SK-N-SH treated with all-trans-retinoic acid at 6 μM for 48 hours (cell line): ENCODE measurements around the gene KCNAB3.

Source experiments
- ATAC-seq: fragments of 200-7000 bp; cut with Tn5 transposase; 3 replicates; pipeline ENCODE4 v1.9.1; 2020; ENCODE audit warnings: mild to moderate bottlenecking, moderate library complexity
- ARNTL ChIP-seq: fragments of 450-650 bp; formaldehyde crosslinking; IDR thresholded peaks from 2 replicates; pipeline ENCODE4 v1.5.0; 2020; ENCODE audit warnings: low read depth, mild to moderate bottlenecking, moderate library complexity, borderline replicate concordance
- BACH2 ChIP-seq: fragments of 250-450 bp; sonication (Bioruptor Pico); IDR thresholded peaks from 2 replicates; pipeline ENCODE4 v1.9.0; 2021; ENCODE audit warnings: mild to moderate bottlenecking, borderline replicate concordance
- CSDC2 ChIP-seq: fragments of 250-450 bp; sonication (Bioruptor Pico); IDR thresholded peaks from 2 replicates; pipeline ENCODE4 v1.5.0; 2020; ENCODE audit warnings: mild to moderate bottlenecking, moderate library complexity
- GLIS3 ChIP-seq: fragments of 250-450 bp; sonication (Bioruptor Pico); IDR thresholded peaks from 2 replicates; pipeline ENCODE4 v1.5.0; 2020; ENCODE audit warnings: mild to moderate bottlenecking, moderate library complexity
- ISL1 ChIP-seq: fragments of 250-450 bp; sonication (Bioruptor Pico); IDR thresholded peaks from 2 replicates; pipeline ENCODE4 v2.1.2; 2022; ENCODE audit warnings: mild to moderate bottlenecking, moderate library complexity
- OSR1 ChIP-seq: fragments of 250-450 bp; sonication (Bioruptor Pico); IDR thresholded peaks from 2 replicates; pipeline ENCODE4 v1.8.0; 2022; ENCODE audit warnings: moderate library complexity, mild to moderate bottlenecking, inconsistent platforms
- PATZ1 ChIP-seq: fragments of 250-450 bp; sonication (Bioruptor Pico); IDR thresholded peaks from 2 replicates; pipeline ENCODE4 v1.8.0; 2020; ENCODE audit warnings: mild to moderate bottlenecking, moderate library complexity, borderline replicate concordance
- PPARA ChIP-seq: fragments of 250-450 bp; sonication (Bioruptor Pico); IDR thresholded peaks from 2 replicates; pipeline ENCODE4 v1.5.0; 2020; ENCODE audit warnings: mild to moderate bottlenecking, borderline replicate concordance
- RARB ChIP-seq: fragments of 250-450 bp; sonication (Bioruptor Pico); IDR thresholded peaks from 2 replicates; pipeline ENCODE4 v1.8.0; 2021; ENCODE audit warnings: mild to moderate bottlenecking, moderate library complexity
- SNAI2 ChIP-seq: fragments of 250-450 bp; sonication (Bioruptor Pico); IDR thresholded peaks from 2 replicates; pipeline ENCODE4 v1.5.0; 2020; ENCODE audit warnings: mild to moderate bottlenecking, moderate library complexity
- TCF4 ChIP-seq: fragments of 250-450 bp; sonication (Bioruptor Pico); IDR thresholded peaks from 2 replicates; pipeline ENCODE4 v1.8.0; 2021; ENCODE audit warnings: mild to moderate bottlenecking, moderate library complexity, borderline replicate concordance
- TOX ChIP-seq: fragments of 250-450 bp; sonication (Bioruptor Pico); IDR thresholded peaks from 2 replicates; pipeline ENCODE4 v1.8.0; 2021; ENCODE audit warnings: mild to moderate bottlenecking, moderate library complexity, borderline replicate concordance
- ZFP3 ChIP-seq: fragments of 250-450 bp; sonication (Bioruptor Pico); IDR thresholded peaks from 2 replicates; pipeline ENCODE4 v1.5.0; 2020; ENCODE audit warnings: mild to moderate bottlenecking, moderate library complexity
- ZNF8 ChIP-seq: fragments of 450-650 bp; formaldehyde crosslinking; IDR thresholded peaks from 2 replicates; pipeline ENCODE4 v1.5.0; 2020; ENCODE audit warnings: mild to moderate bottlenecking, moderate library complexity
- TF ChIP-seq, protein P1 (sequence below): fragments of 250-450 bp; sonication (Bioruptor Pico); IDR thresholded peaks from 2 replicates; pipeline ENCODE4 v1.5.1; 2020; ENCODE audit warnings: low read depth, mild to moderate bottlenecking, moderate library complexity
- TF ChIP-seq, protein P2 (sequence below): fragments of 250-450 bp; sonication (Bioruptor Pico); IDR thresholded peaks from 2 replicates; pipeline ENCODE4 v1.5.0; 2020; ENCODE audit warnings: mild to moderate bottlenecking, moderate library complexity
- TF ChIP-seq, protein P3 (sequence below): fragments of 250-450 bp; sonication (Bioruptor Pico); IDR thresholded peaks from 2 replicates; pipeline ENCODE4 v1.8.0; 2021; ENCODE audit warnings: low read depth, mild to moderate bottlenecking, moderate library complexity, borderline replicate concordance
- TF ChIP-seq, protein P4 (sequence below): fragments of 250-450 bp; sonication (Bioruptor Pico); IDR thresholded peaks from 2 replicates; pipeline ENCODE4 v1.5.1; 2021; ENCODE audit warnings: mild to moderate bottlenecking, moderate library complexity

KCNAB3 gene

GRCh38 chr17:7922269-7922844 lies 7.3 kb downstream of the KCNAB3 start:
- no peak for ATAC-seq
- TF ChIP-seq CSDC2 (CRISPR knock-in tag) (no peak), TOX (CRISPR knock-in tag) (no peak), ZNF8 (CRISPR knock-in tag) (no peak), ZFP3 (CRISPR knock-in tag) (no peak), PPARA (no peak), BACH2 (CRISPR knock-in tag) (no peak), PATZ1 (no peak), RARB (no peak), GLIS3 (CRISPR knock-in tag) (no peak), OSR1 (no peak), ISL1 (CRISPR knock-in tag) (no peak), TCF4 (no peak)
- TF ChIP-seq, protein P1, sequence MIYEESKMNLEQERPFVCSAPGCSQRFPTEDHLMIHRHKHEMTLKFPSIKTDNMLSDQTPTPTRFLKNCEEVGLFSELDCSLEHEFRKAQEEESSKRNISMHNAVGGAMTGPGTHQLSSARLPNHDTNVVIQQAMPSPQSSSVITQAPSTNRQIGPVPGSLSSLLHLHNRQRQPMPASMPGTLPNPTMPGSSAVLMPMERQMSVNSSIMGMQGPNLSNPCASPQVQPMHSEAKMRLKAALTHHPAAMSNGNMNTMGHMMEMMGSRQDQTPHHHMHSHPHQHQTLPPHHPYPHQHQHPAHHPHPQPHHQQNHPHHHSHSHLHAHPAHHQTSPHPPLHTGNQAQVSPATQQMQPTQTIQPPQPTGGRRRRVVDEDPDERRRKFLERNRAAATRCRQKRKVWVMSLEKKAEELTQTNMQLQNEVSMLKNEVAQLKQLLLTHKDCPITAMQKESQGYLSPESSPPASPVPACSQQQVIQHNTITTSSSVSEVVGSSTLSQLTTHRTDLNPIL = no peak
- TF ChIP-seq, protein P2, sequence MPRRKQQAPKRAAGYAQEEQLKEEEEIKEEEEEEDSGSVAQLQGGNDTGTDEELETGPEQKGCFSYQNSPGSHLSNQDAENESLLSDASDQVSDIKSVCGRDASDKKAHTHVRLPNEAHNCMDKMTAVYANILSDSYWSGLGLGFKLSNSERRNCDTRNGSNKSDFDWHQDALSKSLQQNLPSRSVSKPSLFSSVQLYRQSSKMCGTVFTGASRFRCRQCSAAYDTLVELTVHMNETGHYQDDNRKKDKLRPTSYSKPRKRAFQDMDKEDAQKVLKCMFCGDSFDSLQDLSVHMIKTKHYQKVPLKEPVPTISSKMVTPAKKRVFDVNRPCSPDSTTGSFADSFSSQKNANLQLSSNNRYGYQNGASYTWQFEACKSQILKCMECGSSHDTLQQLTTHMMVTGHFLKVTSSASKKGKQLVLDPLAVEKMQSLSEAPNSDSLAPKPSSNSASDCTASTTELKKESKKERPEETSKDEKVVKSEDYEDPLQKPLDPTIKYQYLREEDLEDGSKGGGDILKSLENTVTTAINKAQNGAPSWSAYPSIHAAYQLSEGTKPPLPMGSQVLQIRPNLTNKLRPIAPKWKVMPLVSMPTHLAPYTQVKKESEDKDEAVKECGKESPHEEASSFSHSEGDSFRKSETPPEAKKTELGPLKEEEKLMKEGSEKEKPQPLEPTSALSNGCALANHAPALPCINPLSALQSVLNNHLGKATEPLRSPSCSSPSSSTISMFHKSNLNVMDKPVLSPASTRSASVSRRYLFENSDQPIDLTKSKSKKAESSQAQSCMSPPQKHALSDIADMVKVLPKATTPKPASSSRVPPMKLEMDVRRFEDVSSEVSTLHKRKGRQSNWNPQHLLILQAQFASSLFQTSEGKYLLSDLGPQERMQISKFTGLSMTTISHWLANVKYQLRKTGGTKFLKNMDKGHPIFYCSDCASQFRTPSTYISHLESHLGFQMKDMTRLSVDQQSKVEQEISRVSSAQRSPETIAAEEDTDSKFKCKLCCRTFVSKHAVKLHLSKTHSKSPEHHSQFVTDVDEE (CRISPR knock-in tag) = no peak

DNA sequence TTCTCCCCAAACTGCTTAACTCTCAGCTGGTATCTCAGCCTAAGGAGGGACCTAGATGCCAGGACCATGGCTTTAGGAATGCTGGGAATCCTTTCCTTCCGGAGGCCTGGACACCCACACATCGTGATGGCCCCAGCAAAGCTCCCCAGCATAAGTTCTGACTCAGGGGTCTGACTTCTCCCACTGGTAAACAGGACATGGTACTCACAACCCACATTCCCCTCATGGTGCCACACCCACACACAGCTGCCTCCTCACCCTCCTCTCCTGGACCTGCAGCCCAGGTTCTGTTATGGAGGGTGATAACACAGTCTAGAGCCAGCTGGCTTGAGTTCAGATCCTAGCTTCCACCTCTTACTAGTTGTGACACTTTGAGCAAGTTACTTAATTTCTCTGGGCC lies 12.8 kb downstream of the KCNAB3 start:
- no peak for TF ChIP-seq RARB
- no peak for TF ChIP-seq TCF4
- TF ChIP-seq, protein P2 (CRISPR knock-in tag) = no peak
- TF ChIP-seq, protein P3, sequence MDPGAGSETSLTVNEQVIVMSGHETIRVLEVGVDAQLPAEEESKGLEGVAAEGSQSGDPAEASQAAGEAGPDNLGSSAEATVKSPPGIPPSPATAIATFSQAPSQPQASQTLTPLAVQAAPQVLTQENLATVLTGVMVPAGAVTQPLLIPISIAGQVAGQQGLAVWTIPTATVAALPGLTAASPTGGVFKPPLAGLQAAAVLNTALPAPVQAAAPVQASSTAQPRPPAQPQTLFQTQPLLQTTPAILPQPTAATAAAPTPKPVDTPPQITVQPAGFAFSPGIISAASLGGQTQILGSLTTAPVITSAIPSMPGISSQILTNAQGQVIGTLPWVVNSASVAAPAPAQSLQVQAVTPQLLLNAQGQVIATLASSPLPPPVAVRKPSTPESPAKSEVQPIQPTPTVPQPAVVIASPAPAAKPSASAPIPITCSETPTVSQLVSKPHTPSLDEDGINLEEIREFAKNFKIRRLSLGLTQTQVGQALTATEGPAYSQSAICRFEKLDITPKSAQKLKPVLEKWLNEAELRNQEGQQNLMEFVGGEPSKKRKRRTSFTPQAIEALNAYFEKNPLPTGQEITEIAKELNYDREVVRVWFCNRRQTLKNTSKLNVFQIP = no peak
- TF ChIP-seq ZFP3 (CRISPR knock-in tag) = no peak
- no peak for TF ChIP-seq CSDC2 (CRISPR knock-in tag)
- no peak for TF ChIP-seq SNAI2 (CRISPR knock-in tag)
- TF ChIP-seq PPARA = no peak
- TF ChIP-seq ARNTL (CRISPR knock-in tag) = no peak
- no peak for TF ChIP-seq TOX (CRISPR knock-in tag)
- TF ChIP-seq BACH2 (CRISPR knock-in tag) = no peak
- TF ChIP-seq, protein P4, sequence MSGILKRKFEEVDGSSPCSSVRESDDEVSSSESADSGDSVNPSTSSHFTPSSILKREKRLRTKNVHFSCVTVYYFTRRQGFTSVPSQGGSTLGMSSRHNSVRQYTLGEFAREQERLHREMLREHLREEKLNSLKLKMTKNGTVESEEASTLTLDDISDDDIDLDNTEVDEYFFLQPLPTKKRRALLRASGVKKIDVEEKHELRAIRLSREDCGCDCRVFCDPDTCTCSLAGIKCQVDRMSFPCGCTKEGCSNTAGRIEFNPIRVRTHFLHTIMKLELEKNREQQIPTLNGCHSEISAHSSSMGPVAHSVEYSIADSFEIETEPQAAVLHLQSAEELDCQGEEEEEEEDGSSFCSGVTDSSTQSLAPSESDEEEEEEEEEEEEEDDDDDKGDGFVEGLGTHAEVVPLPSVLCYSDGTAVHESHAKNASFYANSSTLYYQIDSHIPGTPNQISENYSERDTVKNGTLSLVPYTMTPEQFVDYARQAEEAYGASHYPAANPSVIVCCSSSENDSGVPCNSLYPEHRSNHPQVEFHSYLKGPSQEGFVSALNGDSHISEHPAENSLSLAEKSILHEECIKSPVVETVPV (CRISPR knock-in tag) = no peak
- no peak for TF ChIP-seq GLIS3 (CRISPR knock-in tag)
- no peak for TF ChIP-seq ISL1 (CRISPR knock-in tag)
- no peak for ATAC-seq
